ENCODE measurements around the gene WNT9A. TPM values are rescaled to one million over a fixed set of nuclear protein-coding genes. Genes with fewer than 3 reads are reported as not detected.

WNT9A gene
- polyA plus RNA-seq, 1 donor from 2014 or later: 0.57 TPM

DNA sequence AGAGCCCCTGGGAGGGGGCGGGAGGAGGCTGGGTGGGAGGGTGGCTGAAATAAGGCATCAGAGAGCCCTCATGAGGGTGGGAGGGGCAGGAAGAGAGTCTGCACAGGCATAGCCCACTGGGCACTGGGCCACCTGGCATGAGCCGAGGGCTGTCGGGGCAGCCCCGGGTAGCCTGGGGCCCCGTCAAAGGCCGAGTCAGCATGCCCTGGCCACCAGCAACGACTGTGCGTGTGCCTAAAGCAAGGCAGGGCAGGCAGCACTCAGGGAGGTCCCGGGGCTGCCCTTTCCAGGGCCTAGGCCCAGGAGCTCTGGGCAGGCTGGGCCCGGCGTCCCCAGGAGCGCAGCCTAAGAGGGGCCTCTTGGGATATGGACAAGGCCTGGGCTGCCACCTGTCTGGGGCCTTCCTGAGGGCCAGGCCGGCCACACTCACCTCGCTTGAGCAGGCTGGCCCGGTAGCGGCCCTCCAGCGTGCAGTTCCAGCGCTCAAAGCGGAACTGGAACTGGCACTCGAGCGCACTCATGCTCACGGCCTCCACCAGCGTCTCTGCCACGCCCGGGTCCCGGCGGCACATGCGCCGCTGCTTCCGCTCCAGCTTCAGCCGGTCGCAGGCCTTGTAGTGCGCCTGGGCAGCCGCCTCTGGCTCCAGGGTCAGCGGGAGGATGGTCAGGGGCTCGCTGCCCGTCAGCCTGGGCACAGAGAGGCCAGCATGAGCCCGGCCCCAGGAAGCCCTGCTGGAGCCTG, 22.7 kb downstream of the WNT9A start:
- no peak for TF ChIP-seq MXI1 (conservative IDR thresholded peaks at IDR 0.05; ENCODE audit: poor library complexity, severe bottlenecking)
- TF ChIP-seq EP300 (conservative IDR thresholded peaks at IDR 0.05; ENCODE audit: poor library complexity, severe bottlenecking): no peak
- H4K20me1 ChIP-seq (ENCODE audit: insufficient read depth): no peaks in the 10 kb centered on the region
- no peaks in the 10 kb centered on the region for H3K9me3 ChIP-seq (ENCODE audit: low read length)
- H3K27ac ChIP-seq (ENCODE audit: low read length): no peak overlapping the region
- H3K27me3 ChIP-seq (ENCODE audit: insufficient read depth, low read depth, low read length): no peaks in the 10 kb centered on the region
- H2AFZ ChIP-seq (ENCODE audit: low read depth, low read length): no peak overlapping the region
- no peaks in the 10 kb centered on the region for H3F3A ChIP-seq (ENCODE audit: insufficient read depth, low read length, poor library complexity, severe bottlenecking)
- H3K9me2 ChIP-seq (ENCODE audit: insufficient read depth, low read length): no peaks in the 10 kb centered on the region
- H3K4me3 ChIP-seq (ENCODE audit: low read length): no peak overlapping the region
- no peak overlapping the region for H3K9ac ChIP-seq (ENCODE audit: low read length)
- H3K79me2 ChIP-seq (replicated peaks; ENCODE audit: insufficient read depth, low read length): no peaks in the 10 kb centered on the region
- no peak overlapping the region for H3K4me2 ChIP-seq (ENCODE audit: low read length)
- no peaks in the 10 kb centered on the region for H3K36me3 ChIP-seq (ENCODE audit: insufficient read depth, low read length)

DNA sequence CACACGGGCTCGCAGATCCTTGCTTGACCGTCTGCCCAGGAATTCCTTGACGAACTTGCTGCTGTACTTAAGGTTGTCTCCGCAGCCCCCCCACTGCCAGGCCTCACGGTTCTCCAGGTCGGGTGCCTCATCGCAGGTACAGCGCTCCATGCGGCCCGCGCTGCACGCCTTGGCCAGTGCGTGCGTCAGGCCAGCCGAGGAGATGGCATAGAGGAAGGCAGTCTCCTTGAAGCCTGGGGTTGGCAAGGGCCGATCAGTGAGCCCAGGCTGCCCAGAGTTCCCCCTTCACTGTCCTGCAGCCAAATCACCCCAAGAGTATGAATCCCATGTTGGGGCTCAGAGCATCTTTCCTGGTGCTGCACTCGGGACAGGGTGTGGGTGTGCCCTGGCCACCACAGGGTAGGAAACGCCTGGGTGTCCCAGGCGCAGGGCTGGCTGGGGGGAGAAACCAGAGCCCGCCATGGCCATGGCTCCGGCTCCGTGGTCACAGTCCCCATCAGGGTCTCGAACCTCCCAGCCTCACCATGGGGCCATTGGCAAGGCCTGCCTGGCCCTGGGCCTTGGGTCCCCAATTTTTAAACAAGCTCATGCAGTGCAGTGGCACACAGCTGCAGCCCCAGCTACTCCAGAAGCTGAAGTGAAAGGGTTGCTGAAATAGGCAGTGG, 23.4 kb downstream of the WNT9A start:
- Histone ChIP-seq H3K4me2 (ENCODE audit: low read length) (no peak overlapping the region), H3K36me3 (ENCODE audit: insufficient read depth, low read length) (no peaks in the 10 kb centered on the region), H4K20me1 (ENCODE audit: insufficient read depth) (no peaks in the 10 kb centered on the region), H3F3A (ENCODE audit: insufficient read depth, low read length, poor library complexity, severe bottlenecking) (no peaks in the 10 kb centered on the region), H3K79me2 (replicated peaks; ENCODE audit: insufficient read depth, low read length) (no peaks in the 10 kb centered on the region), H3K9me2 (ENCODE audit: insufficient read depth, low read length) (no peaks in the 10 kb centered on the region), H3K9ac (ENCODE audit: low read length) (no peak overlapping the region), H3K4me3 (ENCODE audit: low read length) (no peak overlapping the region), H3K9me3 (ENCODE audit: low read length) (no peaks in the 10 kb centered on the region), H2AFZ (ENCODE audit: low read depth, low read length) (no peak overlapping the region), H3K27me3 (ENCODE audit: insufficient read depth, low read depth, low read length) (no peaks in the 10 kb centered on the region), H3K27ac (ENCODE audit: low read length) (no peak overlapping the region)
- TF ChIP-seq EZH2 (IDR thresholded peaks at IDR 0.05; ENCODE audit: borderline replicate concordance, insufficient read depth, low read length, poor library complexity, severe bottlenecking) (no peak), TAF1 (IDR thresholded peaks at IDR 0.05; ENCODE audit: low read depth) (no peak), EP300 (conservative IDR thresholded peaks at IDR 0.05; ENCODE audit: poor library complexity, severe bottlenecking) (no peak), POLR2AphosphoS5 (IDR thresholded peaks at IDR 0.05) (no peak), RAD21 (conservative IDR thresholded peaks at IDR 0.05) (no peak)
- TF ChIP-seq, protein P1, sequence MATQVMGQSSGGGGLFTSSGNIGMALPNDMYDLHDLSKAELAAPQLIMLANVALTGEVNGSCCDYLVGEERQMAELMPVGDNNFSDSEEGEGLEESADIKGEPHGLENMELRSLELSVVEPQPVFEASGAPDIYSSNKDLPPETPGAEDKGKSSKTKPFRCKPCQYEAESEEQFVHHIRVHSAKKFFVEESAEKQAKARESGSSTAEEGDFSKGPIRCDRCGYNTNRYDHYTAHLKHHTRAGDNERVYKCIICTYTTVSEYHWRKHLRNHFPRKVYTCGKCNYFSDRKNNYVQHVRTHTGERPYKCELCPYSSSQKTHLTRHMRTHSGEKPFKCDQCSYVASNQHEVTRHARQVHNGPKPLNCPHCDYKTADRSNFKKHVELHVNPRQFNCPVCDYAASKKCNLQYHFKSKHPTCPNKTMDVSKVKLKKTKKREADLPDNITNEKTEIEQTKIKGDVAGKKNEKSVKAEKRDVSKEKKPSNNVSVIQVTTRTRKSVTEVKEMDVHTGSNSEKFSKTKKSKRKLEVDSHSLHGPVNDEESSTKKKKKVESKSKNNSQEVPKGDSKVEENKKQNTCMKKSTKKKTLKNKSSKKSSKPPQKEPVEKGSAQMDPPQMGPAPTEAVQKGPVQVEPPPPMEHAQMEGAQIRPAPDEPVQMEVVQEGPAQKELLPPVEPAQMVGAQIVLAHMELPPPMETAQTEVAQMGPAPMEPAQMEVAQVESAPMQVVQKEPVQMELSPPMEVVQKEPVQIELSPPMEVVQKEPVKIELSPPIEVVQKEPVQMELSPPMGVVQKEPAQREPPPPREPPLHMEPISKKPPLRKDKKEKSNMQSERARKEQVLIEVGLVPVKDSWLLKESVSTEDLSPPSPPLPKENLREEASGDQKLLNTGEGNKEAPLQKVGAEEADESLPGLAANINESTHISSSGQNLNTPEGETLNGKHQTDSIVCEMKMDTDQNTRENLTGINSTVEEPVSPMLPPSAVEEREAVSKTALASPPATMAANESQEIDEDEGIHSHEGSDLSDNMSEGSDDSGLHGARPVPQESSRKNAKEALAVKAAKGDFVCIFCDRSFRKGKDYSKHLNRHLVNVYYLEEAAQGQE (IDR thresholded peaks at IDR 0.05; ENCODE audit: borderline replicate concordance): no peak

DNA sequence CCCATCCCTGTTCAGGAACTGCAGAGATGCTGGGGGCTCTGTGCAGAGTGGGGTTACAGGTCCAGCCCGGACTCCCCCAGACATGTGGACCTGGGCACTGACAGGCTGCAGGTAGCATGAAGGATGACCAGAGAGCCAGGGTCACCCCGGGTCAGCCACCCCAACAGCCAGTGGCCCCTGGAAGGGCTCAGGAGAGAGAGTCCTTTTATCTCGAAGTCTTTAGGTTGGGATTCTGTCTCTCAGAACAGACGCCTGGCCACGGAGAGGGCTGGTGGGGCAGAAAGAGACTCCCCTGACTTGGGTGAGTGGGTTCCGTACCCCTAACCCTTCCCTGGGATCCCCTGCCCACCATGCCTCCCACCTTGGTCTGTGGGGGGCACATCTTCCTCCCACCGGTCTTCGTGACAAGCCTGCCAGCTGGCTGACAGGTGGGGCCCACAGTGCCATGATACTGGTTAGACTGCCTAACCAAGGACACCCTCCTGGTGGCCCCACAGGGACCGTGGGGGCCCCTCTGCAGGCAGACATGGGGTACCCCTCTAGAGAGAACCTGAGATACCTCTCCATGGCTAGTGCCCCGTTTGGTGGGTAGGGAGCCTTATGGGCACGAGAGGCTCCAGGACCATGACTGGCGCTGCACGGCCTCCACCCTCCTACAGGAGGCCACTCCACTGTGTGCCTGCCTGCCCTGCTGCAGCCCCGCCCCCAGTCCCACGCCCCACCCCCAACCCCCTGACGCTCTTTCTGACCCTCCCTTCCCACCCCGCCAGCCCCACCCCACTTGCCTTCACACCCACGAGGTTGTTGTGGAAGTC, 24.2 kb downstream of the WNT9A start:
- no peaks in the 10 kb centered on the region for H3K9me3 ChIP-seq (ENCODE audit: low read length)

More for the DNA sequence above, 24.2 kb downstream of the WNT9A start:
- no peaks in the 10 kb centered on the region for H3K27me3 ChIP-seq (ENCODE audit: insufficient read depth, low read depth, low read length)
- no peak for TF ChIP-seq POLR2AphosphoS5 (IDR thresholded peaks at IDR 0.05)
- no peak for TF ChIP-seq TAF1 (IDR thresholded peaks at IDR 0.05; ENCODE audit: low read depth)
- TF ChIP-seq MXI1 (conservative IDR thresholded peaks at IDR 0.05; ENCODE audit: poor library complexity, severe bottlenecking): no peak
- TF ChIP-seq, protein P1 (IDR thresholded peaks at IDR 0.05; ENCODE audit: borderline replicate concordance): no peak
- TF ChIP-seq, protein P2, sequence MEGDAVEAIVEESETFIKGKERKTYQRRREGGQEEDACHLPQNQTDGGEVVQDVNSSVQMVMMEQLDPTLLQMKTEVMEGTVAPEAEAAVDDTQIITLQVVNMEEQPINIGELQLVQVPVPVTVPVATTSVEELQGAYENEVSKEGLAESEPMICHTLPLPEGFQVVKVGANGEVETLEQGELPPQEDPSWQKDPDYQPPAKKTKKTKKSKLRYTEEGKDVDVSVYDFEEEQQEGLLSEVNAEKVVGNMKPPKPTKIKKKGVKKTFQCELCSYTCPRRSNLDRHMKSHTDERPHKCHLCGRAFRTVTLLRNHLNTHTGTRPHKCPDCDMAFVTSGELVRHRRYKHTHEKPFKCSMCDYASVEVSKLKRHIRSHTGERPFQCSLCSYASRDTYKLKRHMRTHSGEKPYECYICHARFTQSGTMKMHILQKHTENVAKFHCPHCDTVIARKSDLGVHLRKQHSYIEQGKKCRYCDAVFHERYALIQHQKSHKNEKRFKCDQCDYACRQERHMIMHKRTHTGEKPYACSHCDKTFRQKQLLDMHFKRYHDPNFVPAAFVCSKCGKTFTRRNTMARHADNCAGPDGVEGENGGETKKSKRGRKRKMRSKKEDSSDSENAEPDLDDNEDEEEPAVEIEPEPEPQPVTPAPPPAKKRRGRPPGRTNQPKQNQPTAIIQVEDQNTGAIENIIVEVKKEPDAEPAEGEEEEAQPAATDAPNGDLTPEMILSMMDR (IDR thresholded peaks at IDR 0.05; ENCODE audit: poor library complexity, severe bottlenecking): no peak
- TF ChIP-seq SMC3 (conservative IDR thresholded peaks at IDR 0.05; ENCODE audit: poor library complexity): no peak
- TF ChIP-seq EZH2 (IDR thresholded peaks at IDR 0.05; ENCODE audit: borderline replicate concordance, insufficient read depth, low read length, poor library complexity, severe bottlenecking): no peak
- no peak for TF ChIP-seq RAD21 (conservative IDR thresholded peaks at IDR 0.05)
- no peak for TF ChIP-seq EP300 (conservative IDR thresholded peaks at IDR 0.05; ENCODE audit: poor library complexity, severe bottlenecking)
- no peak overlapping the region for H2AFZ ChIP-seq (ENCODE audit: low read depth, low read length)
- H3K4me2 ChIP-seq (ENCODE audit: low read length): no peak overlapping the region
- no peak overlapping the region for H3K4me3 ChIP-seq (ENCODE audit: low read length)
- no peaks in the 10 kb centered on the region for H4K20me1 ChIP-seq (ENCODE audit: insufficient read depth)
- H3K9ac ChIP-seq (ENCODE audit: low read length): no peak overlapping the region
- no peaks in the 10 kb centered on the region for H3K79me2 ChIP-seq (replicated peaks; ENCODE audit: insufficient read depth, low read length)
- H3K27ac ChIP-seq (ENCODE audit: low read length): no peak overlapping the region
- no peaks in the 10 kb centered on the region for H3K36me3 ChIP-seq (ENCODE audit: insufficient read depth, low read length)
- H3K9me2 ChIP-seq (ENCODE audit: insufficient read depth, low read length): no peaks in the 10 kb centered on the region
- H3F3A ChIP-seq (ENCODE audit: insufficient read depth, low read length, poor library complexity, severe bottlenecking): no peaks in the 10 kb centered on the region

Data from neural cell (in vitro differentiated cells).